ENCODE measurements around the gene TMEM87A. TPM values are rescaled to one million over a fixed set of nuclear protein-coding genes. Genes with fewer than 3 reads are reported as not detected.

TMEM87A gene
- total and polyA plus RNA-seq, 2 of the 8 experiments (the other 6 are each of a cell fraction or from before 2014, with no cell fraction given) = 15.2 to 33.1 TPM

DNA sequence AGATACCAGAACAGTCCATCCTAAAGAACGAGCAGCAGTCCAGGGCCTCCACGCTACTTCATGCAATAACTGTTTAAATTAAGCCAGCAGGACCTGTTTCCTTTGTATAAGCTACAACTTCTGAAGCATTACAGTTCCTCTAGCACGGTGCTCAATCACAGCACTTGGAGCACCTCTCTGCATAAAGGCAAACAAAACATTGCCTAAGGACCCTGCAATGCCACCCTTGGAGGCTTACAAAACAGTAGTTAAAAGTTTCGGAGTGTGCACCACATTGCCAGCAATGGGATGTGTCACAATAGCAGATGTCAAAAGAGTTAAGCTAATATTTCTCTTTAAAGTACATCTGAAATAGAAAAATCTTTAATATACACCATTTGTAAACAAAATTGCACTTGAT lies 62.5 kb downstream of the TMEM87A start:
- CTCF ChIA-PET (ENCODE audit: partially characterized antibody) = no interaction called here
- Histone ChIP-seq H3K23ac (ENCODE audit: insufficient read length) (no peak overlapping the region), H4K5ac (ENCODE audit: insufficient read length, low read depth, low read length) (no peak overlapping the region), H3K27ac (ENCODE audit: low read depth, low read length) (no peak overlapping the region), H3K18ac (ENCODE audit: extremely low read depth, low read length) (no peak overlapping the region), H2BK12ac (ENCODE audit: low read depth, low read length) (no peak overlapping the region), H4K20me1 (replicated peaks in 1 of 2; ENCODE audit: control insufficient read depth in 1 of 2, insufficient read depth in 2 of 2, low read length in 2 of 2) (no peaks in the 10 kb centered on the region), H3K27me3 (replicated peaks in 1 of 4; ENCODE audit: control insufficient read depth in 3 of 4, extremely low read depth in 1 of 4, insufficient read depth in 3 of 4, low read length in 3 of 4) (no peaks in the 10 kb centered on the region), H3K14ac (ENCODE audit: insufficient read length) (no peak overlapping the region), H3K23me2 (ENCODE audit: low read depth, low read length) (0 out of 2 replicates have a peak, but pooled peaks cover 5% of the 10 kb centered on the region), H3K79me2 (ENCODE audit: control insufficient read depth in 1 of 2, insufficient read depth in 2 of 2, low read length in 2 of 2) (peaks cover 0 to 18% of the 10 kb centered on the region in 2 experiments; a peak in 3 of 4 replicates), H3K79me1 (ENCODE audit: low read depth, low read length) (peaks cover 6% of the 10 kb centered on the region), H3K4me3 (ENCODE audit: extremely low read depth in 1 of 4, insufficient read depth in 2 of 4, low read depth in 3 of 4, low read length in 4 of 4) (no peak overlapping the region), H3K36me3 (ENCODE audit: control insufficient read depth in 2 of 4, insufficient read depth in 4 of 4, low read length in 3 of 4) (peaks cover 4 to 24% (median 20%) of the 10 kb centered on the region in 4 experiments), H3K9me3 (ENCODE audit: insufficient read depth in 2 of 2, low read depth in 1 of 2, low read length in 1 of 2) (no peaks in the 10 kb centered on the region), H3K4ac (replicated peaks; ENCODE audit: insufficient read length, low read depth, low read length) (no peak overlapping the region), H4K91ac (replicated peaks; ENCODE audit: insufficient read length, low read length) (no peak overlapping the region), H2AK5ac (ENCODE audit: low read depth, low read length) (no peak overlapping the region), H3K56ac (replicated peaks; ENCODE audit: insufficient read length, low read depth, low read length) (no peak overlapping the region), H3K4me2 (ENCODE audit: insufficient read depth in 1 of 2, low read depth in 2 of 2, low read length in 2 of 2) (no peak overlapping the region), H2BK120ac (replicated peaks; ENCODE audit: low read depth, low read length) (no peak overlapping the region), H2BK20ac (ENCODE audit: low read length) (no peak overlapping the region), H2AFZ (ENCODE audit: low read length) (no peak overlapping the region), H4K8ac (ENCODE audit: extremely low read depth, insufficient read depth, low read length) (no peak overlapping the region), H3K9ac (replicated peaks in 1 of 4; ENCODE audit: extremely low read depth in 1 of 4, low read depth in 3 of 4, low read length in 3 of 4) (no peak overlapping the region), H2BK5ac (ENCODE audit: low read depth, low read length) (no peak overlapping the region), H3K4me1 (replicated peaks in 1 of 4; ENCODE audit: control insufficient read depth in 3 of 4, insufficient read depth in 4 of 4, low read length in 3 of 4) (peaks cover 0 to 6% (median 2%) of the 10 kb centered on the region in 4 experiments; a peak in 3 of 7 replicates), H2BK15ac (ENCODE audit: low read length) (no peak overlapping the region)
- DNase-seq (ENCODE audit: low read depth in 1 of 2, low spot score in 2 of 2) = no peak
- WGBS, 2 experiments (ENCODE audit: extremely low coverage in 1 of 2, insufficient coverage in 1 of 2, insufficient read length in 1 of 2, insufficient replicate concordance in 2 of 2, low coverage in 1 of 2, low lambda C conversion rate in 2 of 2, missing lambda C conversion rate in 1 of 2) = 86% methylated on average over 4 of the region's 4 CpGs; no CpG with 5 or more reads in 1 of the 2 experiments
- no peak for FAIRE-seq
- POLR2A ChIA-PET (ENCODE audit: partially characterized antibody) = interaction anchor here (0.8 kb wide), 1 partner anchor 421 kb away, joined by 3 read pairs; no protein-coding TSS in a partner anchor
- TF ChIP-seq USF2 (IDR thresholded peaks at IDR 0.05; ENCODE audit: low read length) = no peak
- no peak for TF ChIP-seq POU5F1 (IDR thresholded peaks at IDR 0.05; ENCODE audit: low read depth, low read length)
- no peak for TF ChIP-seq ATF3 (IDR thresholded peaks at IDR 0.05; ENCODE audit: insufficient read depth, low read depth, low read length)
- no peak for TF ChIP-seq SUZ12 (IDR thresholded peaks at IDR 0.05; ENCODE audit: low read length)
- TF ChIP-seq EP300 (IDR thresholded peaks at IDR 0.05; ENCODE audit: borderline replicate concordance in 1 of 2, low read depth in 2 of 2, low read length in 2 of 2) = no peak
- no peak for TF ChIP-seq SIN3A (conservative IDR thresholded peaks at IDR 0.05 in 1 of 2, IDR thresholded peaks at IDR 0.05 in 1 of 2; ENCODE audit: low read depth in 1 of 2, low read length in 2 of 2)
- TF ChIP-seq RBBP5 (IDR thresholded peaks at IDR 0.05; ENCODE audit: borderline replicate concordance, low read depth, low read length) = no peak
- no peak for TF ChIP-seq NANOG (IDR thresholded peaks at IDR 0.05; ENCODE audit: insufficient read depth, low read depth, low read length, poor library complexity, severe bottlenecking)
